ENCODE data around the gene PPP1R13B.

Gene PPP1R13B

GRCh38 chr14:103740991-103741689, 106.2 kb downstream of the PPP1R13B start:
- Mint-ChIP-seq H3K4me1 (no peaks in the 10 kb centered on the region), H3K27ac (no peak overlapping the region), H3K36me3 (peaks cover 6% of the 10 kb centered on the region), H3K4me3 (no peak overlapping the region), H3K27me3 (no peaks in the 10 kb centered on the region), H3K9me3 (no peaks in the 10 kb centered on the region)

GRCh38 chr14:103739793-103740501, 107.4 kb downstream of the PPP1R13B start:
- Mint-ChIP-seq H3K27ac (no peak overlapping the region), H3K4me1 (no peaks in the 10 kb centered on the region)

GRCh38 chr14:103739466-103739792, 107.9 kb downstream of the PPP1R13B start:
- Mint-ChIP-seq H3K36me3 (peaks cover 6% of the 10 kb centered on the region), H3K4me1 (no peaks in the 10 kb centered on the region), H3K27ac (no peak overlapping the region), H3K4me3 (no peak overlapping the region), H3K27me3 (no peaks in the 10 kb centered on the region), H3K9me3 (no peaks in the 10 kb centered on the region)

More at GRCh38 chr14:103739793-103740501, 107.4 kb downstream of the PPP1R13B start:
- H3K36me3 Mint-ChIP-seq = peaks cover 6% of the 10 kb centered on the region
- H3K27me3 Mint-ChIP-seq = no peaks in the 10 kb centered on the region
- H3K4me3 Mint-ChIP-seq = no peak overlapping the region
- H3K9me3 Mint-ChIP-seq = no peaks in the 10 kb centered on the region

GRCh38 chr14:103738701-103739451, 108.5 kb downstream of the PPP1R13B start:
- Mint-ChIP-seq H3K36me3 (peaks cover 6% of the 10 kb centered on the region), H3K4me3 (no peak overlapping the region), H3K4me1 (no peaks in the 10 kb centered on the region), H3K27me3 (no peaks in the 10 kb centered on the region), H3K9me3 (no peaks in the 10 kb centered on the region), H3K27ac (peak overlapping the region; percentile 36)

- no peaks in the 10 kb centered on the region for H3K27me3 Mint-ChIP-seq
- no peaks in the 10 kb centered on the region for H3K9me3 Mint-ChIP-seq
- H3K4me1 Mint-ChIP-seq = no peaks in the 10 kb centered on the region
- no peak overlapping the region for H3K4me3 Mint-ChIP-seq
- H3K36me3 Mint-ChIP-seq = peaks cover 6% of the 10 kb centered on the region
- no peak overlapping the region for H3K27ac Mint-ChIP-seq
Measured at GRCh38 chr14:103738166-103738565, 109.2 kb downstream of the PPP1R13B start.

GRCh38 chr14:103737432-103738045, 109.8 kb downstream of the PPP1R13B start:
- Mint-ChIP-seq H3K9me3 (no peaks in the 10 kb centered on the region), H3K4me1 (no peaks in the 10 kb centered on the region), H3K27me3 (no peaks in the 10 kb centered on the region), H3K27ac (no peak overlapping the region), H3K36me3 (peaks cover 4% of the 10 kb centered on the region), H3K4me3 (no peak overlapping the region)

- Mint-ChIP-seq H3K9me3 (no peaks in the 10 kb centered on the region), H3K27ac (no peak overlapping the region)
Measured at GRCh38 chr14:103736546-103737431, 110.6 kb downstream of the PPP1R13B start.

GRCh38 chr14:103735815-103736545, 111.4 kb downstream of the PPP1R13B start:
- no peak overlapping the region for H3K27ac Mint-ChIP-seq
- peaks cover 4% of the 10 kb centered on the region for H3K36me3 Mint-ChIP-seq
- no peaks in the 10 kb centered on the region for H3K9me3 Mint-ChIP-seq
- no peaks in the 10 kb centered on the region for H3K4me1 Mint-ChIP-seq
- no peaks in the 10 kb centered on the region for H3K27me3 Mint-ChIP-seq
- no peak overlapping the region for H3K4me3 Mint-ChIP-seq

More at GRCh38 chr14:103736546-103737431, 110.6 kb downstream of the PPP1R13B start:
- no peaks in the 10 kb centered on the region for H3K27me3 Mint-ChIP-seq
- H3K4me3 Mint-ChIP-seq = no peak overlapping the region
- no peaks in the 10 kb centered on the region for H3K4me1 Mint-ChIP-seq
- H3K36me3 Mint-ChIP-seq = peaks cover 4% of the 10 kb centered on the region

- H3K4me1 Mint-ChIP-seq = no peaks in the 10 kb centered on the region
- peaks cover 4% of the 10 kb centered on the region for H3K36me3 Mint-ChIP-seq
- H3K27me3 Mint-ChIP-seq = no peaks in the 10 kb centered on the region
- no peak overlapping the region for H3K4me3 Mint-ChIP-seq
- H3K9me3 Mint-ChIP-seq = no peaks in the 10 kb centered on the region
- H3K27ac Mint-ChIP-seq = no peak overlapping the region
Measured at GRCh38 chr14:103735439-103735814, 111.9 kb downstream of the PPP1R13B start.

- Mint-ChIP-seq H3K4me3 (no peak overlapping the region), H3K27ac (no peak overlapping the region), H3K36me3 (peaks cover 4% of the 10 kb centered on the region), H3K4me1 (no peaks in the 10 kb centered on the region), H3K9me3 (no peaks in the 10 kb centered on the region), H3K27me3 (no peaks in the 10 kb centered on the region)
Measured at GRCh38 chr14:103735022-103735421, 112.4 kb downstream of the PPP1R13B start.

GRCh38 chr14:103734081-103734888, 113.1 kb downstream of the PPP1R13B start:
- Mint-ChIP-seq H3K9me3 (no peaks in the 10 kb centered on the region), H3K4me1 (no peaks in the 10 kb centered on the region), H3K4me3 (no peak overlapping the region), H3K27me3 (no peaks in the 10 kb centered on the region), H3K27ac (peak overlapping the region; percentile 6), H3K36me3 (no peaks in the 10 kb centered on the region)

- Mint-ChIP-seq H3K27ac (no peak overlapping the region), H3K4me1 (no peaks in the 10 kb centered on the region)
Measured at GRCh38 chr14:103733651-103734050, 113.7 kb downstream of the PPP1R13B start.

GRCh38 chr14:103732868-103733620, 114.3 kb downstream of the PPP1R13B start:
- H3K9me3 Mint-ChIP-seq = no peaks in the 10 kb centered on the region
- H3K27me3 Mint-ChIP-seq = no peaks in the 10 kb centered on the region
- no peak overlapping the region for H3K4me3 Mint-ChIP-seq
- no peaks in the 10 kb centered on the region for H3K36me3 Mint-ChIP-seq
- no peaks in the 10 kb centered on the region for H3K4me1 Mint-ChIP-seq
- H3K27ac Mint-ChIP-seq = no peak overlapping the region

More at GRCh38 chr14:103733651-103734050, 113.7 kb downstream of the PPP1R13B start:
- no peaks in the 10 kb centered on the region for H3K9me3 Mint-ChIP-seq
- no peaks in the 10 kb centered on the region for H3K36me3 Mint-ChIP-seq
- H3K27me3 Mint-ChIP-seq = no peaks in the 10 kb centered on the region
- no peak overlapping the region for H3K4me3 Mint-ChIP-seq
